Ishikawa (cell line): ENCODE results near the gene ATL3.

Experiments
- CEBPB ChIP-seq: IDR thresholded peaks from 2 replicates; pipeline ENCODE4 v1.6.1; 2012
- EP300 ChIP-seq: IDR thresholded peaks from 2 replicates; pipeline ENCODE4 v1.6.1; 2012; ENCODE audit warnings: borderline replicate concordance
- NFIC ChIP-seq: IDR thresholded peaks from 2 replicates; pipeline ENCODE4 v1.6.1; 2012
- RAD21 ChIP-seq: IDR thresholded peaks from 2 replicates; pipeline ENCODE4 v1.6.1; 2012; ENCODE audit warnings: low read depth
- REST ChIP-seq: IDR thresholded peaks from 2 replicates; pipeline ENCODE4 v1.6.1; 2012; ENCODE audit warnings: low read depth, mild to moderate bottlenecking
- TAF1 ChIP-seq: IDR thresholded peaks from 2 replicates; pipeline ENCODE4 v1.6.1; 2012; ENCODE audit warnings: low read depth, mild to moderate bottlenecking
- TCF12 ChIP-seq: IDR thresholded peaks from 2 replicates; pipeline ENCODE4 v1.6.1; 2012; ENCODE audit warnings: low read depth
- USF1 ChIP-seq: IDR thresholded peaks from 2 replicates; pipeline ENCODE4 v1.6.1; 2012
- YY1 ChIP-seq: IDR thresholded peaks from 2 replicates; pipeline ENCODE4 v1.6.1; 2012; ENCODE audit warnings: low read depth
- TF ChIP-seq, protein P1 (sequence below): IDR thresholded peaks from 2 replicates; pipeline ENCODE4 v1.6.1; 2012

DNA sequence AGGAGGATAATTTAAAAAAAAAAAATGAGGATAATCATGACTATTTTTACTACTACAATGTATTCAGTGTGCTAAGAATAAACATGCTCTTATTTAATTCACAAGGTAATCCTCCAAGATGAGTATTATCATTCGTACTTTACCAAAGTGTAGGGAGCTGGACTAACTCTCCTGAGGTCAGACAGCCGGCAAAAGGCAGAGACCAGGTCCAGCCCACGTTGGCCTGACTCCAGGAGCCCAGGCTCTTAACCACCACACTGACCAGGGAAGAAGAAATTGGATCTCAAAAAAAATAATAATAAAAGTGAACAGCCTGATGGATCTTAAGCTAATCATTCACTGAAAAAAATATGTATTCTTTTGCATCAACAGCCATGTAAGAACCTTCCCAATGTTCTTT is 82.2 kb downstream of the ATL3 start:
- TF ChIP-seq, protein P1, sequence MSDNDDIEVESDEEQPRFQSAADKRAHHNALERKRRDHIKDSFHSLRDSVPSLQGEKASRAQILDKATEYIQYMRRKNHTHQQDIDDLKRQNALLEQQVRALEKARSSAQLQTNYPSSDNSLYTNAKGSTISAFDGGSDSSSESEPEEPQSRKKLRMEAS = no peak
- TF ChIP-seq REST (no peak), USF1 (no peak), CEBPB (no peak), TCF12 (no peak), EP300 (no peak), YY1 (no peak), RAD21 (no peak), NFIC (no peak), TAF1 (no peak)
